Effector memory CD4-positive, alpha-beta T cell (primary cell): Measurements from ENCODE around the gene RHBG.
"Not testable (repeated sequence)": the region's sequence is repeated elsewhere in the genome, so short reads cannot be mapped to it uniquely, and the experiment has no call there.

Experiments
- DNase-seq, 3 donors: peaks; one replicate each; pipeline ENCODE4 v3.0.0-alpha.2; 2020
- H3K27ac ChIP-seq: 2 replicates; pipeline ENCODE4 v1.7.0; 2013; ENCODE audit warnings: mild to moderate bottlenecking, low read length, moderate library complexity; ENCODE audit not compliant: insufficient read depth, poor library complexity, severe bottlenecking
- H3K27me3 ChIP-seq: replicated peaks from 2 replicates; pipeline ENCODE4 v1.7.0; 2013; ENCODE audit warnings: mild to moderate bottlenecking, low read length; ENCODE audit not compliant: insufficient read depth, control insufficient read depth, poor library complexity, severe bottlenecking
- H3K36me3 ChIP-seq: 2 replicates; pipeline ENCODE4 v1.7.0; 2013; ENCODE audit warnings: mild to moderate bottlenecking, low read length, moderate library complexity; ENCODE audit not compliant: control insufficient read depth, insufficient read depth
- H3K4me1 ChIP-seq: 2 replicates; pipeline ENCODE4 v1.7.0; 2013; ENCODE audit warnings: low read length, mild to moderate bottlenecking; ENCODE audit not compliant: control insufficient read depth, insufficient read depth, poor library complexity, severe bottlenecking
- H3K4me3 ChIP-seq: 2 replicates; pipeline ENCODE4 v1.7.0; 2013; ENCODE audit warnings: low read length, low read depth, mild to moderate bottlenecking; ENCODE audit not compliant: insufficient read depth, poor library complexity, severe bottlenecking
- H3K9me3 ChIP-seq: 2 replicates; pipeline ENCODE4 v1.7.0; 2013; ENCODE audit warnings: mild to moderate bottlenecking, low read length, moderate library complexity; ENCODE audit not compliant: control insufficient read depth

Gene RHBG

GRCh38 chr1:156359973-156360372 is 9.0 kb upstream of the RHBG start:
- H3K36me3 ChIP-seq, result no peaks in the 10 kb centered on the region
- H3K4me3 ChIP-seq, result no peak overlapping the region
- peaks cover 5% of the 10 kb centered on the region for H3K27me3 ChIP-seq
- peaks cover 4% of the 10 kb centered on the region for H3K4me1 ChIP-seq
- DNase-seq, result no peak
- H3K27ac ChIP-seq, result no peak overlapping the region
- H3K9me3 ChIP-seq, result no peaks in the 10 kb centered on the region

GRCh38 chr1:156360534-156360933 is 8.5 kb upstream of the RHBG start:
- H3K4me1 ChIP-seq, result peaks cover 4% of the 10 kb centered on the region
- no peak for DNase-seq
- no peak overlapping the region for H3K27ac ChIP-seq
- no peaks in the 10 kb centered on the region for H3K9me3 ChIP-seq
- peaks cover 5% of the 10 kb centered on the region for H3K27me3 ChIP-seq
- H3K36me3 ChIP-seq, result no peaks in the 10 kb centered on the region
- no peak overlapping the region for H3K4me3 ChIP-seq

GRCh38 chr1:156365754-156366153 is 3.3 kb upstream of the RHBG start:
- peaks cover 16% of the 10 kb centered on the region for H3K27me3 ChIP-seq
- DNase-seq, result no peak

GRCh38 chr1:156366378-156367166 is 2.4 kb upstream of the RHBG start:
- H3K9me3 ChIP-seq, result no peaks in the 10 kb centered on the region
- H3K4me3 ChIP-seq, result no peak overlapping the region
- DNase-seq, result no peak
- peaks cover 16% of the 10 kb centered on the region for H3K27me3 ChIP-seq
- peaks cover 3% of the 10 kb centered on the region for H3K4me1 ChIP-seq
- no peak overlapping the region for H3K27ac ChIP-seq
- H3K36me3 ChIP-seq, result no peaks in the 10 kb centered on the region

More at GRCh38 chr1:156365754-156366153, 3.3 kb upstream of the RHBG start:
- no peak overlapping the region for H3K27ac ChIP-seq
- no peaks in the 10 kb centered on the region for H3K36me3 ChIP-seq
- no peaks in the 10 kb centered on the region for H3K9me3 ChIP-seq
- H3K4me3 ChIP-seq, result no peak overlapping the region
- peaks cover 3% of the 10 kb centered on the region for H3K4me1 ChIP-seq

GRCh38 chr1:156367383-156368156 is 1.4 kb upstream of the RHBG start:
- H3K4me3 ChIP-seq, result no peak overlapping the region
- peaks cover 3% of the 10 kb centered on the region for H3K4me1 ChIP-seq
- no peaks in the 10 kb centered on the region for H3K36me3 ChIP-seq
- DNase-seq, result no peak
- H3K9me3 ChIP-seq, result no peaks in the 10 kb centered on the region
- H3K27ac ChIP-seq, result no peak overlapping the region
- peaks cover 22% of the 10 kb centered on the region for H3K27me3 ChIP-seq

- H3K36me3 ChIP-seq, result no peaks in the 10 kb centered on the region
- no peak overlapping the region for H3K27ac ChIP-seq
- peaks cover 22% of the 10 kb centered on the region for H3K27me3 ChIP-seq
- peaks cover 3% of the 10 kb centered on the region for H3K4me1 ChIP-seq
- no peaks in the 10 kb centered on the region for H3K9me3 ChIP-seq
- DNase-seq, result no peak
- no peak overlapping the region for H3K4me3 ChIP-seq
Measured at GRCh38 chr1:156368157-156368658, 803 bp upstream of the RHBG start.

- H3K9me3 ChIP-seq, H3K4me1 ChIP-seq, H3K4me3 ChIP-seq, H3K36me3 ChIP-seq, H3K27ac ChIP-seq, DNase-seq: not testable (repeated sequence)
- H3K27me3 ChIP-seq, result peaks cover 22% of the 10 kb centered on the region
Measured at GRCh38 chr1:156369685-156370286, 775 bp downstream of the RHBG start.

- Histone ChIP-seq H3K27me3 (peaks cover 22% of the 10 kb centered on the region), H3K4me3 (no peak overlapping the region), H3K27ac (no peak overlapping the region), H3K36me3 (no peaks in the 10 kb centered on the region), H3K9me3 (no peaks in the 10 kb centered on the region), H3K4me1 (peaks cover 3% of the 10 kb centered on the region)
- DNase-seq, result no peak
Measured at GRCh38 chr1:156371553-156372264, 2.7 kb downstream of the RHBG start.

GRCh38 chr1:156372265-156372586 is 3.2 kb downstream of the RHBG start:
- H3K4me1 ChIP-seq, result peaks cover 3% of the 10 kb centered on the region
- peaks cover 22% of the 10 kb centered on the region for H3K27me3 ChIP-seq
- DNase-seq, result no peak
- H3K27ac ChIP-seq, result no peak overlapping the region
- no peaks in the 10 kb centered on the region for H3K36me3 ChIP-seq
- no peak overlapping the region for H3K4me3 ChIP-seq
- H3K9me3 ChIP-seq, result no peaks in the 10 kb centered on the region
